Measurements from ENCODE around the gene CASP9. TPM values are rescaled to one million over a fixed set of nuclear protein-coding genes. Genes with fewer than 3 reads are reported as not detected.
"Not testable (repeated sequence)": the region's sequence is repeated elsewhere in the genome, so short reads cannot be mapped to it uniquely, and the experiment has no call there.

The CASP9 gene
- total RNA-seq, 4 donors from 2014 or later = 2.6 to 16.0 (median 8.1) TPM

DNA sequence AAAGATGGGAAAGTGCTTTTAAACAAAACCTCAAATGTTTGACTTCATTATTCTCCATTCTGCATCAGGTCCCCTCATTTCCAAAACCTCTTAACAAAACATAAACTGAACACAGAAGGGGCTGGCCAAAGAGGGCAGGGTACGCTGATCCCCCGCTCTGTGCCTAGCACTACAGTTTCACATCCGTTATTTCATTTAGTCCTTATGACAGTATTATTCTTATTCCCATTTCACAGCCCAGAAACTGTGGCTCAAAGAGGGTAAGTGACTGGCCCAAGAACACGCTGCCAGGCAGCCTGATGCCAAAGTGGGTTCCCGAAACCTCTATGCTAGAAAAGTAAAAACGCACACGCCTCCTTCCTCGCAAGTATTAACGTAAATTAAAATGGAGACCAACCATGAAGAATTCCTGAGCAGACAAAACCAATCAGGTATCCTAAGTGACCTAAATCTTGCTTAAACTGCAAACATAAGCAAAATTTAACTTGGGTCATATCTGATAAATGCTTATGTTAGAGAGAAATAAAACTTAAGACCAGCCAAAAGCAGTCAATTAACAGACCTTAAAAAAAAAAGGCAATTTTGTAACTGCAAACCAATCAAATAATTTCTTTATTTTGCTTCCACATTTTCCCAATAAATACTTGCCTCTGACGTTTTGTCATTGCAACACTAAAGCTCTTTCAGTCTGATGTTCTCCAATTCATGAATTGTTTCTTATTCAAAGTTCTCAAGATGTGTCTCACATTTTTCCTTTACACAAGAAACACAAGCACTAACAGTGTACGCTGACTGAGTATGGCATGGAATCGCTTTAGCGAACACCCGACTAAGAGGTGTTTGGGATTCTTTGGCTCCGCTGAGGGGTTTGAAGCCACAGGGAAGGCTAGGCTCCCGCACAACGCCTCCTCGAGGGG, 653 bp downstream of the CASP9 start:
- Histone ChIP-seq H3K27ac (peak overlapping the region; percentile 98 to 99), H3K36me3 (no peaks in the 10 kb centered on the region), H3K27me3 (no peaks in the 10 kb centered on the region), H3K4me1 (peaks cover 7% of the 10 kb centered on the region in 2 donors), H3K9me3 (no peaks in the 10 kb centered on the region), H3K4me3 (peak overlapping the region; percentile 79 to 89)
- intact Hi-C loops (cut with DNase I; ENCODE audit: low total_unique reads) = no loop called here
- DNase-seq = peak in 1 of 2 donors; percentile 20
- TF ChIP-seq, protein P1, sequence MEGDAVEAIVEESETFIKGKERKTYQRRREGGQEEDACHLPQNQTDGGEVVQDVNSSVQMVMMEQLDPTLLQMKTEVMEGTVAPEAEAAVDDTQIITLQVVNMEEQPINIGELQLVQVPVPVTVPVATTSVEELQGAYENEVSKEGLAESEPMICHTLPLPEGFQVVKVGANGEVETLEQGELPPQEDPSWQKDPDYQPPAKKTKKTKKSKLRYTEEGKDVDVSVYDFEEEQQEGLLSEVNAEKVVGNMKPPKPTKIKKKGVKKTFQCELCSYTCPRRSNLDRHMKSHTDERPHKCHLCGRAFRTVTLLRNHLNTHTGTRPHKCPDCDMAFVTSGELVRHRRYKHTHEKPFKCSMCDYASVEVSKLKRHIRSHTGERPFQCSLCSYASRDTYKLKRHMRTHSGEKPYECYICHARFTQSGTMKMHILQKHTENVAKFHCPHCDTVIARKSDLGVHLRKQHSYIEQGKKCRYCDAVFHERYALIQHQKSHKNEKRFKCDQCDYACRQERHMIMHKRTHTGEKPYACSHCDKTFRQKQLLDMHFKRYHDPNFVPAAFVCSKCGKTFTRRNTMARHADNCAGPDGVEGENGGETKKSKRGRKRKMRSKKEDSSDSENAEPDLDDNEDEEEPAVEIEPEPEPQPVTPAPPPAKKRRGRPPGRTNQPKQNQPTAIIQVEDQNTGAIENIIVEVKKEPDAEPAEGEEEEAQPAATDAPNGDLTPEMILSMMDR (IDR thresholded peaks at IDR 0.05) = no peak
- no peak for TF ChIP-seq POLR2A (IDR thresholded peaks at IDR 0.05)

GRCh38 chr1:15522551-15522950, 1.5 kb downstream of the CASP9 start:
- no peaks in the 10 kb centered on the region for H3K9me3 ChIP-seq
- DNase-seq = no peak
- no peak overlapping the region for H3K4me3 ChIP-seq
- H3K36me3 ChIP-seq = no peaks in the 10 kb centered on the region
- H3K27ac ChIP-seq = no peak overlapping the region
- intact Hi-C loops (cut with DNase I; ENCODE audit: low total_unique reads) = no loop called here
- H3K4me1 ChIP-seq = peaks cover 1 to 3% of the 10 kb centered on the region in 2 donors
- TF ChIP-seq, protein P1 (IDR thresholded peaks at IDR 0.05) = no peak
- TF ChIP-seq POLR2A (IDR thresholded peaks at IDR 0.05) = no peak
- no peaks in the 10 kb centered on the region for H3K27me3 ChIP-seq

GRCh38 chr1:15521206-15521906, 2.7 kb downstream of the CASP9 start:
- H3K36me3 ChIP-seq; H3K27ac ChIP-seq; H3K27me3 ChIP-seq; H3K4me3 ChIP-seq; H3K9me3 ChIP-seq; intact Hi-C loops (cut with DNase I; ENCODE audit: low total_unique reads); DNase-seq; H3K4me1 ChIP-seq: not testable (repeated sequence)

GRCh38 chr1:15519625-15520024, 4.4 kb downstream of the CASP9 start:
- DNase-seq = no peak
- H3K4me3 ChIP-seq = no peak overlapping the region
- H3K27ac ChIP-seq = no peak overlapping the region
- no peaks in the 10 kb centered on the region for H3K27me3 ChIP-seq
- no peaks in the 10 kb centered on the region for H3K36me3 ChIP-seq
- no peaks in the 10 kb centered on the region for H3K4me1 ChIP-seq
- no peaks in the 10 kb centered on the region for H3K9me3 ChIP-seq
- intact Hi-C loops (cut with DNase I; ENCODE audit: low total_unique reads) = no loop called here
- TF ChIP-seq POLR2A (IDR thresholded peaks at IDR 0.05) = no peak

DNA sequence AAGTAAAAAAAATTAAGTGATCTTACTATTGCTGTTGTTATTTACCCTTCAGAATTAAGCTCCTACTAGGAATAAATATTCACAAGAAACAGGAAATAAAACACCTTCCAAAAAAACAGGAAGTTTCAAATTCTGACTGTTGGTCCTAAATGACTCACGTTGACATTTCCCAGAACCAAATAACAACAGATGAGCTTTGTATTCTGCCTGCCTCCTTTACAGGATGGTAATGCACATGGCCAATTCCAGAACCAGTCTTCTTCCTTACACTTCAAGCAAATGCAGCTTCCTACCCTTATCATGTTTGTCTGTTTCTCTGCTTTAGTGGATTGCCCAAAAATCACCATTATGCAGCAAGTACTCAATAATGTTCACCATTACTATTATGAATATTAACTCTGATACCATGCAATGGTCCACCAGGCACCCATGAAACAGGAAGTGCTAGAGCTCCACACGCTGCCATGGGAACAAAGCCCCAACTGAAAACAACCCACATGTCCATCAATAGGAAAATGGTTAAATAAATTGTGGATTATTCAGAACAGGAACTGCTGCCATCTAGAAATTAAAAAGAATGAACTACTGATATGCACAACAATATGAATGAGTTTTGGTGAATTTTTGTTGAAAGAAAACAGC, 8.9 kb downstream of the CASP9 start:
- intact Hi-C loops (cut with DNase I; ENCODE audit: low total_unique reads) = no loop called here
- H3K27ac ChIP-seq = no peak overlapping the region
- TF ChIP-seq, protein P1 (IDR thresholded peaks at IDR 0.05) = no peak
- no peak for TF ChIP-seq POLR2A (IDR thresholded peaks at IDR 0.05)
- H3K27me3 ChIP-seq = no peaks in the 10 kb centered on the region
- no peaks in the 10 kb centered on the region for H3K36me3 ChIP-seq
- H3K4me3 ChIP-seq = no peak overlapping the region
- H3K9me3 ChIP-seq = no peaks in the 10 kb centered on the region
- H3K4me1 ChIP-seq = no peaks in the 10 kb centered on the region
- DNase-seq = no peak

DNA sequence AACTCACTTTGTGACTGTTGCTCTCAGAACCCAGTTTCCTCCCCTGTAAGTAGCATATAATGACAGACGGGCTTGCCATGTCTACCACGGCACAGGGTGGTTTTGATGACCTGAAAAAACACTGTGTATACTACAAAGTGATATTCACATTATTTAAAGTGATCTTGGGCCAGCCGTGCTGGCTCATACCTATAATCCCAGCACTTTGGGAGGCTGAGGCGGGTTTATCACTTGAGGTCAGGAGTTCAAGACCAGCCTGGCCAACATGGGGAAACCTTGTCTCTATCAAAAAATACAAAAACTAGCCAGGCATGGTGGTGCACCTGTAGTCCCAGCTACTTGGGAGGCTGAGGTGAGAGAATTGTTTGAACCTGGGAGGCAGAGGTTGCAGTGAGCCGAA, 9.5 kb downstream of the CASP9 start:
- H3K36me3 ChIP-seq; H3K9me3 ChIP-seq; H3K4me3 ChIP-seq; H3K27me3 ChIP-seq; intact Hi-C loops (cut with DNase I; ENCODE audit: low total_unique reads); H3K27ac ChIP-seq; H3K4me1 ChIP-seq; DNase-seq: not testable (repeated sequence)
